ENCODE results near the gene GPR137. TPM values are rescaled to one million over a fixed set of nuclear protein-coding genes. Genes with fewer than 3 reads are reported as not detected.
A peak's percentile ranks its signal among the peaks of the same experiment; 100 is the strongest.
"Not testable (repeated sequence)": the region's sequence is repeated elsewhere in the genome, so short reads cannot be mapped to it uniquely, and the experiment has no call there.

GPR137 gene
- polyA plus RNA-seq, 1 donor from 2014 or later: 34.1 TPM

GRCh38 chr11:64245797-64246620, 39.6 kb upstream of the GPR137 start:
- Histone ChIP-seq H3K27ac (ENCODE audit: low read length) (peak overlapping the region; percentile 57), H3K9ac (ENCODE audit: low read length) (peak overlapping the region; percentile 85), H2AFZ (ENCODE audit: low read depth, low read length) (no peak overlapping the region)

GRCh38 chr11:64246621-64246870, 39.1 kb upstream of the GPR137 start:
- Histone ChIP-seq H3K4me3 (ENCODE audit: low read length) (peak overlapping the region; percentile 99), H3K79me2 (replicated peaks; ENCODE audit: insufficient read depth, low read length) (peaks cover 13% of the 10 kb centered on the region), H3K9ac (ENCODE audit: low read length) (peak overlapping the region; percentile 85)
- not testable (repeated sequence) for H3K27ac ChIP-seq (ENCODE audit: low read length); H3F3A ChIP-seq (ENCODE audit: insufficient read depth, low read length, poor library complexity, severe bottlenecking); H3K27me3 ChIP-seq (ENCODE audit: insufficient read depth, low read depth, low read length); H3K9me3 ChIP-seq (ENCODE audit: low read length); H4K20me1 ChIP-seq (ENCODE audit: insufficient read depth); H3K36me3 ChIP-seq (ENCODE audit: insufficient read depth, low read length); H3K9me2 ChIP-seq (ENCODE audit: insufficient read depth, low read length); H3K4me2 ChIP-seq (ENCODE audit: low read length); H2AFZ ChIP-seq (ENCODE audit: low read depth, low read length)

More at GRCh38 chr11:64245797-64246620, 39.6 kb upstream of the GPR137 start:
- no peaks in the 10 kb centered on the region for H3F3A ChIP-seq (ENCODE audit: insufficient read depth, low read length, poor library complexity, severe bottlenecking)
- H3K36me3 ChIP-seq (ENCODE audit: insufficient read depth, low read length): no peaks in the 10 kb centered on the region
- peak overlapping the region; percentile 89 for H3K4me2 ChIP-seq (ENCODE audit: low read length)
- no peaks in the 10 kb centered on the region for H3K9me3 ChIP-seq (ENCODE audit: low read length)
- H4K20me1 ChIP-seq (ENCODE audit: insufficient read depth): no peaks in the 10 kb centered on the region
- peak overlapping the region; percentile 99 for H3K4me3 ChIP-seq (ENCODE audit: low read length)
- no peaks in the 10 kb centered on the region for H3K9me2 ChIP-seq (ENCODE audit: insufficient read depth, low read length)
- TF ChIP-seq CTCF (IDR thresholded peaks at IDR 0.05; ENCODE audit: poor library complexity, severe bottlenecking) (no peak), SMC3 (conservative IDR thresholded peaks at IDR 0.05; ENCODE audit: poor library complexity) (no peak), POLR2AphosphoS5 (IDR thresholded peaks at IDR 0.05) (no peak), EP300 (conservative IDR thresholded peaks at IDR 0.05; ENCODE audit: poor library complexity, severe bottlenecking) (no peak), MXI1 (conservative IDR thresholded peaks at IDR 0.05; ENCODE audit: poor library complexity, severe bottlenecking) (no peak)
- H3K27me3 ChIP-seq (ENCODE audit: insufficient read depth, low read depth, low read length): peaks cover under 1% of the 10 kb centered on the region
- H3K79me2 ChIP-seq (replicated peaks; ENCODE audit: insufficient read depth, low read length): peaks cover 13% of the 10 kb centered on the region

GRCh38 chr11:64246871-64247728, 38.5 kb upstream of the GPR137 start, which contains the start of gene PPP1R14B:
PPP1R14B (minus strand) TSS chr11:64246943; CDS start chr11:64246673, 270 bp downstream.
- Histone ChIP-seq H3K9ac (ENCODE audit: low read length) (peak within 1 kb of the TSS; percentile 85), H3K27ac (ENCODE audit: low read length) (peak within 1 kb of the TSS; percentile 81), H4K20me1 (ENCODE audit: insufficient read depth) (no peaks in the 10 kb centered on the region), H3K79me2 (replicated peaks; ENCODE audit: insufficient read depth, low read length) (peaks cover 13% of the 10 kb centered on the region), H3K4me2 (ENCODE audit: low read length) (peak within 1 kb of the TSS; percentile 89), H3K9me3 (ENCODE audit: low read length) (no peaks in the 10 kb centered on the region), H3K4me3 (ENCODE audit: low read length) (peak within 1 kb of the TSS; percentile 99), H3K36me3 (ENCODE audit: insufficient read depth, low read length) (no peaks in the 10 kb centered on the region), H3F3A (ENCODE audit: insufficient read depth, low read length, poor library complexity, severe bottlenecking) (no peaks in the 10 kb centered on the region), H3K27me3 (ENCODE audit: insufficient read depth, low read depth, low read length) (peaks cover 8% of the 10 kb centered on the region), H3K9me2 (ENCODE audit: insufficient read depth, low read length) (no peaks in the 10 kb centered on the region), H2AFZ (ENCODE audit: low read depth, low read length) (peak within 1 kb of the TSS; percentile 49)
- TF ChIP-seq EP300 (conservative IDR thresholded peaks at IDR 0.05; ENCODE audit: poor library complexity, severe bottlenecking) (no peak), SMC3 (conservative IDR thresholded peaks at IDR 0.05; ENCODE audit: poor library complexity) (no peak), REST (IDR thresholded peaks at IDR 0.05; ENCODE audit: borderline replicate concordance) (peak; percentile 19), CTCF (IDR thresholded peaks at IDR 0.05; ENCODE audit: poor library complexity, severe bottlenecking) (peak; percentile 51), EZH2 (IDR thresholded peaks at IDR 0.05; ENCODE audit: borderline replicate concordance, insufficient read depth, low read length, poor library complexity, severe bottlenecking) (no peak), TAF1 (IDR thresholded peaks at IDR 0.05; ENCODE audit: low read depth) (peak; percentile 29), MXI1 (conservative IDR thresholded peaks at IDR 0.05; ENCODE audit: poor library complexity, severe bottlenecking) (peak; percentile 94), RAD21 (conservative IDR thresholded peaks at IDR 0.05) (no peak), POLR2AphosphoS5 (IDR thresholded peaks at IDR 0.05) (peak; percentile 69)

All from neural cell (in vitro differentiated cells).